ENCODE measurements around the gene NAA40.

NAA40 gene

GRCh38 chr11:63993100-63993499 lies 54.3 kb downstream of the NAA40 start:
- no peak for DNase-seq

GRCh38 chr11:63993993-63994392 lies 55.2 kb downstream of the NAA40 start:
- DNase-seq = no peak

GRCh38 chr11:63996512-63996911 lies 57.7 kb downstream of the NAA40 start:
- no peak for DNase-seq

- DNase-seq = no peak
Observed at GRCh38 chr11:63997104-63997700, 58.4 kb downstream of the NAA40 start.

GRCh38 chr11:63997801-63998337 lies 59.1 kb downstream of the NAA40 start:
- no peak for DNase-seq

- DNase-seq = no peak
Observed at GRCh38 chr11:63998558-63999348, 60.0 kb downstream of the NAA40 start.

GRCh38 chr11:63999349-64000025 lies 60.7 kb downstream of the NAA40 start:
- peak; percentile 74 to 89 for DNase-seq

- peak; percentile 16 to 49 for DNase-seq
Observed at GRCh38 chr11:64000026-64000739, 61.4 kb downstream of the NAA40 start.

GRCh38 chr11:64000740-64001483 lies 62.1 kb downstream of the NAA40 start:
- DNase-seq = no peak

- DNase-seq = no peak
Observed at GRCh38 chr11:64001484-64002420, 63.0 kb downstream of the NAA40 start.

GRCh38 chr11:64003807-64004589 lies 65.2 kb downstream of the NAA40 start:
- no peak for DNase-seq

GRCh38 chr11:64004590-64004984 lies 65.8 kb downstream of the NAA40 start:
- no peak for DNase-seq

- no peak for DNase-seq
Observed at GRCh38 chr11:64005691-64006090, 66.9 kb downstream of the NAA40 start.

GRCh38 chr11:64006398-64006797 lies 67.6 kb downstream of the NAA40 start:
- DNase-seq = no peak
